ENCODE results near the gene CEND1.
A peak's percentile ranks its signal among the peaks of the same experiment; 100 is the strongest.

The CEND1 gene

GRCh38 chr11:765025-765801 lies 24.7 kb downstream of the CEND1 start:
- Histone ChIP-seq H3K4me1 (ENCODE audit: insufficient read depth, low read length) (peaks cover 6% of the 10 kb centered on the region; the same call in 1 of the 2 replicates), H3K9me3 (ENCODE audit: control insufficient read depth, insufficient read depth, low read length) (no peaks in the 10 kb centered on the region), H3K36me3 (ENCODE audit: insufficient read depth, low read length) (peaks cover 34% of the 10 kb centered on the region), H3K9ac (ENCODE audit: low read depth, low read length) (no peak overlapping the region)

GRCh38 chr11:764322-765024 lies 25.4 kb downstream of the CEND1 start:
- no peak overlapping the region for H3K9ac ChIP-seq (ENCODE audit: low read depth, low read length)
- H3K36me3 ChIP-seq (ENCODE audit: insufficient read depth, low read length): peaks cover 39% of the 10 kb centered on the region
- peaks cover 6% of the 10 kb centered on the region; the same call in 1 of the 2 replicates for H3K4me1 ChIP-seq (ENCODE audit: insufficient read depth, low read length)
- H3K9me3 ChIP-seq (ENCODE audit: control insufficient read depth, insufficient read depth, low read length): no peaks in the 10 kb centered on the region

GRCh38 chr11:763549-764321 lies 26.2 kb downstream of the CEND1 start:
- Histone ChIP-seq H3K9ac (ENCODE audit: low read depth, low read length) (0 out of 2 replicates have a peak overlapping the region, but pooled peaks have one; percentile 3), H3K9me3 (ENCODE audit: control insufficient read depth, insufficient read depth, low read length) (no peaks in the 10 kb centered on the region), H3K4me1 (ENCODE audit: insufficient read depth, low read length) (peaks cover 6% of the 10 kb centered on the region; the same call in 1 of the 2 replicates), H3K36me3 (ENCODE audit: insufficient read depth, low read length) (peaks cover 41% of the 10 kb centered on the region)

GRCh38 chr11:763073-763463 lies 26.8 kb downstream of the CEND1 start:
- no peak overlapping the region for H3K9ac ChIP-seq (ENCODE audit: low read depth, low read length)
- H3K4me1 ChIP-seq (ENCODE audit: insufficient read depth, low read length): peaks cover 6% of the 10 kb centered on the region; the same call in 1 of the 2 replicates
- no peaks in the 10 kb centered on the region for H3K9me3 ChIP-seq (ENCODE audit: control insufficient read depth, insufficient read depth, low read length)
- peaks cover 41% of the 10 kb centered on the region for H3K36me3 ChIP-seq (ENCODE audit: insufficient read depth, low read length)

GRCh38 chr11:762421-763072 lies 27.3 kb downstream of the CEND1 start:
- H3K9me3 ChIP-seq (ENCODE audit: control insufficient read depth, insufficient read depth, low read length): no peaks in the 10 kb centered on the region
- H3K36me3 ChIP-seq (ENCODE audit: insufficient read depth, low read length): peaks cover 42% of the 10 kb centered on the region
- peaks cover 6% of the 10 kb centered on the region; the same call in 1 of the 2 replicates for H3K4me1 ChIP-seq (ENCODE audit: insufficient read depth, low read length)
- no peak overlapping the region for H3K9ac ChIP-seq (ENCODE audit: low read depth, low read length)

- no peak overlapping the region for H3K9ac ChIP-seq (ENCODE audit: low read depth, low read length)
- peaks cover 46% of the 10 kb centered on the region for H3K36me3 ChIP-seq (ENCODE audit: insufficient read depth, low read length)
- H3K4me1 ChIP-seq (ENCODE audit: insufficient read depth, low read length): peaks cover 6% of the 10 kb centered on the region; the same call in 1 of the 2 replicates
- no peaks in the 10 kb centered on the region for H3K9me3 ChIP-seq (ENCODE audit: control insufficient read depth, insufficient read depth, low read length)
These were observed 28.3 kb downstream of the CEND1 start for GRCh38 chr11:761526-762108.

GRCh38 chr11:760236-760635 lies 29.7 kb downstream of the CEND1 start:
- Histone ChIP-seq H3K9ac (ENCODE audit: low read depth, low read length) (no peak overlapping the region), H3K36me3 (ENCODE audit: insufficient read depth, low read length) (peaks cover 51% of the 10 kb centered on the region), H3K4me1 (ENCODE audit: insufficient read depth, low read length) (peaks cover 6% of the 10 kb centered on the region; the same call in 1 of the 2 replicates), H3K9me3 (ENCODE audit: control insufficient read depth, insufficient read depth, low read length) (no peaks in the 10 kb centered on the region)

GRCh38 chr11:749731-750130 lies 40.2 kb downstream of the CEND1 start:
- H3K9me3 ChIP-seq (ENCODE audit: control insufficient read depth, insufficient read depth, low read length): no peaks in the 10 kb centered on the region
- H3K4me1 ChIP-seq (ENCODE audit: insufficient read depth, low read length): peaks cover 5% of the 10 kb centered on the region; the same call in 1 of the 2 replicates
- no peak overlapping the region for H3K9ac ChIP-seq (ENCODE audit: low read depth, low read length)
- H3K36me3 ChIP-seq (ENCODE audit: insufficient read depth, low read length): no peaks in the 10 kb centered on the region; the same call in 1 of the 2 replicates

GRCh38 chr11:748007-748359 lies 41.9 kb downstream of the CEND1 start:
- Histone ChIP-seq H3K9me3 (ENCODE audit: control insufficient read depth, insufficient read depth, low read length) (no peaks in the 10 kb centered on the region), H3K36me3 (ENCODE audit: insufficient read depth, low read length) (no peaks in the 10 kb centered on the region; the same call in 1 of the 2 replicates), H3K4me1 (ENCODE audit: insufficient read depth, low read length) (peaks cover 9% of the 10 kb centered on the region; the same call in 1 of the 2 replicates), H3K9ac (ENCODE audit: low read depth, low read length) (peak overlapping the region; percentile 97)

- H3K4me1 ChIP-seq (ENCODE audit: insufficient read depth, low read length): peaks cover 9% of the 10 kb centered on the region; the same call in 1 of the 2 replicates
- peak within 1 kb of the TSS; percentile 97 for H3K9ac ChIP-seq (ENCODE audit: low read depth, low read length)
These were observed 42.5 kb downstream of the CEND1 start, which contains the start of gene TALDO1 for GRCh38 chr11:747158-748006. TSS of gene TALDO1 (plus strand) at chr11:747464. CDS start at chr11:747482, 18 bp downstream.

GRCh38 chr11:746289-747157 lies 43.4 kb downstream of the CEND1 start:
- Histone ChIP-seq H3K9ac (ENCODE audit: low read depth, low read length) (peak overlapping the region; percentile 97), H3K4me1 (ENCODE audit: insufficient read depth, low read length) (peaks cover 9% of the 10 kb centered on the region; the same call in 1 of the 2 replicates), H3K9me3 (ENCODE audit: control insufficient read depth, insufficient read depth, low read length) (no peaks in the 10 kb centered on the region), H3K36me3 (ENCODE audit: insufficient read depth, low read length) (no peaks in the 10 kb centered on the region)

More at GRCh38 chr11:747158-748006, 42.5 kb downstream of the CEND1 start, which contains the start of gene TALDO1:
- no peaks in the 10 kb centered on the region for H3K9me3 ChIP-seq (ENCODE audit: control insufficient read depth, insufficient read depth, low read length)
- H3K36me3 ChIP-seq (ENCODE audit: insufficient read depth, low read length): no peaks in the 10 kb centered on the region

GRCh38 chr11:745428-745827 lies 44.5 kb downstream of the CEND1 start:
- H3K9me3 ChIP-seq (ENCODE audit: control insufficient read depth, insufficient read depth, low read length): no peaks in the 10 kb centered on the region
- no peaks in the 10 kb centered on the region for H3K36me3 ChIP-seq (ENCODE audit: insufficient read depth, low read length)
- no peak overlapping the region for H3K9ac ChIP-seq (ENCODE audit: low read depth, low read length)
- H3K4me1 ChIP-seq (ENCODE audit: insufficient read depth, low read length): peaks cover 9% of the 10 kb centered on the region; the same call in 1 of the 2 replicates
